ENCODE results near the gene DHRS12. TPM values are rescaled to one million over a fixed set of nuclear protein-coding genes. Genes with fewer than 3 reads are reported as not detected.
A peak's percentile ranks its signal among the peaks of the same experiment; 100 is the strongest.

DHRS12 gene
- total and polyA plus RNA-seq, 8 donors: 13.8 to 39.4 (median 26.5) TPM

- peaks cover 2 to 28% (median 11%) of the 10 kb centered on the region in 3 donors for H3K4me1 ChIP-seq
- no peaks in the 10 kb centered on the region for H3K27me3 ChIP-seq
- TF ChIP-seq CTCF (IDR thresholded peaks at IDR 0.05): no peak
- H3K9me3 ChIP-seq: no peaks in the 10 kb centered on the region
- peaks cover 0 to 4% (median 0%) of the 10 kb centered on the region in 3 donors for H3K36me3 ChIP-seq
- FAIRE-seq (no peak), ATAC-seq (peak; percentile 27 to 71 (median 48)), DNase-seq (no peak)
- no peak overlapping the region for H3K4me3 ChIP-seq
- H3K27ac ChIP-seq: no peak overlapping the region
- intact Hi-C loops (cut with DNase I): no loop called here
- WGBS, 2 donors: 25 to 34% methylated on average over 2 of the region's 2 CpGs
These were observed 57.2 kb downstream of the DHRS12 start for GRCh38 chr13:51746802-51747201.

GRCh38 chr13:51745243-51745642, 58.7 kb downstream of the DHRS12 start:
- no peaks in the 10 kb centered on the region for H3K9me3 ChIP-seq
- H3K27ac ChIP-seq: no peak overlapping the region
- H3K27me3 ChIP-seq: no peaks in the 10 kb centered on the region
- intact Hi-C loops (cut with DNase I): no loop called here
- 65 to 74% methylated on average over 2 of the region's 2 CpGs for WGBS, 2 donors
- no peak for TF ChIP-seq CTCF (IDR thresholded peaks at IDR 0.05)
- FAIRE-seq (no peak), ATAC-seq (peak in 3 of 4 donors; percentile 49 to 70 (median 51)), DNase-seq (no peak)
- peaks cover 2 to 22% (median 11%) of the 10 kb centered on the region in 3 donors for H3K4me1 ChIP-seq
- peaks cover 0 to under 1% (median 0%) of the 10 kb centered on the region in 3 donors for H3K36me3 ChIP-seq
- no peak overlapping the region for H3K4me3 ChIP-seq

GRCh38 chr13:51742611-51743010, 61.4 kb downstream of the DHRS12 start:
- TF ChIP-seq CTCF (IDR thresholded peaks at IDR 0.05): no peak
- ATAC-seq: no peak
- 91 to 94% methylated on average over 2 of the region's 2 CpGs for WGBS, 2 donors
- DNase-seq: no peak
- peaks cover 2 to 18% (median 5%) of the 10 kb centered on the region in 3 donors for H3K4me1 ChIP-seq
- intact Hi-C loops (cut with DNase I): no loop called here
- peak overlapping the region in 1 of 4 donors; percentile 10 for H3K27ac ChIP-seq
- H3K27me3 ChIP-seq: no peaks in the 10 kb centered on the region
- H3K4me3 ChIP-seq: no peak overlapping the region
- no peak for FAIRE-seq
- H3K36me3 ChIP-seq: peaks cover 0 to 7% (median 0%) of the 10 kb centered on the region in 3 donors
- no peaks in the 10 kb centered on the region for H3K9me3 ChIP-seq

- intact Hi-C loops (cut with DNase I): no loop called here
- Histone ChIP-seq H3K27me3 (no peaks in the 10 kb centered on the region), H3K4me3 (no peak overlapping the region), H3K36me3 (peaks cover 0 to 7% (median 0%) of the 10 kb centered on the region in 3 donors), H3K27ac (no peak overlapping the region), H3K9me3 (no peaks in the 10 kb centered on the region), H3K4me1 (peaks cover 2 to 13% (median 5%) of the 10 kb centered on the region in 3 donors)
- 77 to 80% methylated on average over 2 of the region's 2 CpGs for WGBS, 2 donors
- ATAC-seq: no peak
- no peak for FAIRE-seq
- no peak for DNase-seq
- no peak for TF ChIP-seq CTCF (IDR thresholded peaks at IDR 0.05)
These were observed 61.9 kb downstream of the DHRS12 start for GRCh38 chr13:51742031-51742430.

GRCh38 chr13:51740698-51741097, 63.3 kb downstream of the DHRS12 start:
- FAIRE-seq (no peak), ATAC-seq (peak in 3 of 4 donors; percentile 10 to 39 (median 26))
- WGBS, 2 donors: 67 to 70% methylated on average over 5 of the region's 5 CpGs

More at GRCh38 chr13:51740698-51741097, 63.3 kb downstream of the DHRS12 start:
- peaks cover 0 to 7% (median 0%) of the 10 kb centered on the region in 3 donors for H3K36me3 ChIP-seq
- no peak overlapping the region for H3K27ac ChIP-seq
- intact Hi-C loops (cut with DNase I): no loop called here
- no peak overlapping the region for H3K4me3 ChIP-seq
- TF ChIP-seq CTCF (IDR thresholded peaks at IDR 0.05): no peak
- no peak for DNase-seq
- no peaks in the 10 kb centered on the region for H3K9me3 ChIP-seq
- H3K27me3 ChIP-seq: no peaks in the 10 kb centered on the region
- peaks cover 0 to 3% (median 0%) of the 10 kb centered on the region in 3 donors for H3K4me1 ChIP-seq

All from pancreas (tissue), 10 donors.